Colonic mucosa (tissue), 4 donors: Measurements from ENCODE around the gene EFHC2. TPM values are rescaled to one million over a fixed set of nuclear protein-coding genes. Genes with fewer than 3 reads are reported as not detected.

Source experiments
- DNase-seq: peaks from one replicate; pipeline ENCODE4 v3.0.0-alpha.2; 2020
- H3K27ac ChIP-seq: fragments of 200-600 bp; one replicate; pipeline ENCODE4 v1.8.0; 2021
- H3K27me3 ChIP-seq: fragments of 200-600 bp; one replicate; pipeline ENCODE4 v1.8.0; 2021
- H3K36me3 ChIP-seq: fragments of 200-600 bp; one replicate; pipeline ENCODE4 v1.8.0; 2021
- H3K4me1 ChIP-seq: fragments of 200-600 bp; one replicate; pipeline ENCODE4 v1.8.0; 2021; ENCODE audit warnings: mild to moderate bottlenecking
- H3K4me3 ChIP-seq: fragments of 200-600 bp; one replicate; pipeline ENCODE4 v1.8.0; 2021
- H3K9ac ChIP-seq, 2 donors: one replicate each; pipeline ENCODE4 v1.7.0; 2013; ENCODE audit warnings: control low read depth in 2 of 2, low read depth in 2 of 2, low read length in 2 of 2
- H3K9me3 ChIP-seq: fragments of 200-600 bp; one replicate; pipeline ENCODE4 v1.8.0; 2021
- intact Hi-C: fragments of 100-400 bp; cut with DNase I; formaldehyde crosslinking; loops from one replicate; pipeline ENCODE4 v1.14.1; 2022
- total RNA-seq, 2 donors: library from RNA; stranded (reverse); fragmentation: NEBNext Ultra II Directional in 1 of 2; extraction: Animal tissue kit (Norgen Biotek cat#: 25700) in 1 of 2; gene quantifications; one replicate each; pipeline ENCODE4 v1.2.1, GENCODE V29; 2021
- TF ChIP-seq, protein P1 (sequence below): fragments of 200-600 bp; IDR thresholded peaks from one replicate; pipeline ENCODE4 v1.8.0; 2022; ENCODE audit warnings: antibody characterized with exemption, mild to moderate bottlenecking
- donor health status: healthy.
- donor health status: DM: no; HTN: no; CAD: no.
- donor health status: DM: no; HTN: no; CAD: no.

The EFHC2 gene
- total RNA-seq, 2 donors from 2014 or later = 0.57 to 2.0 TPM

GRCh38 chrX:44101281-44101680, 242.2 kb downstream of the EFHC2 start:
- Histone ChIP-seq H3K9me3 (no peaks in the 10 kb centered on the region), H3K36me3 (no peaks in the 10 kb centered on the region), H3K9ac (no peak overlapping the region), H3K27me3 (no peaks in the 10 kb centered on the region), H3K4me1 (no peaks in the 10 kb centered on the region), H3K27ac (no peak overlapping the region), H3K4me3 (no peak overlapping the region)
- DNase-seq = no peak
- TF ChIP-seq, protein P1, sequence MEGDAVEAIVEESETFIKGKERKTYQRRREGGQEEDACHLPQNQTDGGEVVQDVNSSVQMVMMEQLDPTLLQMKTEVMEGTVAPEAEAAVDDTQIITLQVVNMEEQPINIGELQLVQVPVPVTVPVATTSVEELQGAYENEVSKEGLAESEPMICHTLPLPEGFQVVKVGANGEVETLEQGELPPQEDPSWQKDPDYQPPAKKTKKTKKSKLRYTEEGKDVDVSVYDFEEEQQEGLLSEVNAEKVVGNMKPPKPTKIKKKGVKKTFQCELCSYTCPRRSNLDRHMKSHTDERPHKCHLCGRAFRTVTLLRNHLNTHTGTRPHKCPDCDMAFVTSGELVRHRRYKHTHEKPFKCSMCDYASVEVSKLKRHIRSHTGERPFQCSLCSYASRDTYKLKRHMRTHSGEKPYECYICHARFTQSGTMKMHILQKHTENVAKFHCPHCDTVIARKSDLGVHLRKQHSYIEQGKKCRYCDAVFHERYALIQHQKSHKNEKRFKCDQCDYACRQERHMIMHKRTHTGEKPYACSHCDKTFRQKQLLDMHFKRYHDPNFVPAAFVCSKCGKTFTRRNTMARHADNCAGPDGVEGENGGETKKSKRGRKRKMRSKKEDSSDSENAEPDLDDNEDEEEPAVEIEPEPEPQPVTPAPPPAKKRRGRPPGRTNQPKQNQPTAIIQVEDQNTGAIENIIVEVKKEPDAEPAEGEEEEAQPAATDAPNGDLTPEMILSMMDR = no peak
- intact Hi-C loops = no loop called here

- Histone ChIP-seq H3K9ac (no peak overlapping the region), H3K27ac (no peak overlapping the region), H3K9me3 (no peaks in the 10 kb centered on the region), H3K36me3 (no peaks in the 10 kb centered on the region), H3K4me1 (no peaks in the 10 kb centered on the region), H3K4me3 (no peak overlapping the region), H3K27me3 (no peaks in the 10 kb centered on the region)
- intact Hi-C loops = no loop called here
- TF ChIP-seq, protein P1 = no peak
- no peak for DNase-seq
Measured at GRCh38 chrX:44099366-44099765, 244.1 kb downstream of the EFHC2 start.

Other genes starting within 250 kb of the EFHC2 start
- gene FUNDC1, start 199.2 kb upstream of the EFHC2 start, total RNA-seq = 10 to 100 TPM; 11.9 to 14.3 TPM